Measurements from ENCODE around the gene C10orf105.

Gene C10orf105

GRCh38 chr10:71765906-71766716 lies 46.5 kb upstream of the C10orf105 start:
- Histone ChIP-seq H2AFZ (ENCODE audit: low read length) (no peak overlapping the region), H3K4me1 (ENCODE audit: insufficient read depth, low read length, severe bottlenecking) (peaks cover 14% of the 10 kb centered on the region), H3K79me2 (ENCODE audit: insufficient read depth, low read length) (no peaks in the 10 kb centered on the region), H3K9me2 (ENCODE audit: low read depth, low read length) (no peaks in the 10 kb centered on the region), H3K4me3 (ENCODE audit: low read depth, low read length, poor library complexity, severe bottlenecking) (no peak overlapping the region), H3K27ac (ENCODE audit: low read depth, low read length, poor library complexity, severe bottlenecking) (no peak overlapping the region), H4K20me1 (ENCODE audit: insufficient read depth, low read length) (no peaks in the 10 kb centered on the region), H3K9me3 (ENCODE audit: low read length) (no peaks in the 10 kb centered on the region), H3K9ac (ENCODE audit: low read length) (no peak overlapping the region), H3K36me3 (ENCODE audit: insufficient read depth, low read length) (no peaks in the 10 kb centered on the region), H3K4me2 (ENCODE audit: low read length) (no peak overlapping the region), H3K27me3 (ENCODE audit: insufficient read depth, low read length) (0 out of 2 replicates have a peak, but pooled peaks cover 3% of the 10 kb centered on the region), H3F3A (ENCODE audit: insufficient read depth, low read length) (no peaks in the 10 kb centered on the region)
- TF ChIP-seq CTCF (IDR thresholded peaks at IDR 0.05; ENCODE audit: low read length) (no peak), EZH2 (IDR thresholded peaks at IDR 0.05; ENCODE audit: borderline replicate concordance, low read length) (no peak)

- Histone ChIP-seq H3F3A (ENCODE audit: insufficient read depth, low read length) (no peaks in the 10 kb centered on the region), H3K9me3 (ENCODE audit: low read length) (no peaks in the 10 kb centered on the region), H3K4me2 (ENCODE audit: low read length) (no peak overlapping the region), H3K36me3 (ENCODE audit: insufficient read depth, low read length) (no peaks in the 10 kb centered on the region), H2AFZ (ENCODE audit: low read length) (no peak overlapping the region), H4K20me1 (ENCODE audit: insufficient read depth, low read length) (no peaks in the 10 kb centered on the region), H3K4me1 (ENCODE audit: insufficient read depth, low read length, severe bottlenecking) (peaks cover 14% of the 10 kb centered on the region), H3K9ac (ENCODE audit: low read length) (no peak overlapping the region), H3K9me2 (ENCODE audit: low read depth, low read length) (no peaks in the 10 kb centered on the region), H3K27me3 (ENCODE audit: insufficient read depth, low read length) (0 out of 2 replicates have a peak, but pooled peaks cover 3% of the 10 kb centered on the region), H3K27ac (ENCODE audit: low read depth, low read length, poor library complexity, severe bottlenecking) (no peak overlapping the region), H3K4me3 (ENCODE audit: low read depth, low read length, poor library complexity, severe bottlenecking) (no peak overlapping the region), H3K79me2 (ENCODE audit: insufficient read depth, low read length) (no peaks in the 10 kb centered on the region)
- no peak for TF ChIP-seq EZH2 (IDR thresholded peaks at IDR 0.05; ENCODE audit: borderline replicate concordance, low read length)
- no peak for TF ChIP-seq CTCF (IDR thresholded peaks at IDR 0.05; ENCODE audit: low read length)
These were observed 45.8 kb upstream of the C10orf105 start for GRCh38 chr10:71765176-71765904.

- H3K27ac ChIP-seq (ENCODE audit: low read depth, low read length, poor library complexity, severe bottlenecking), result no peak overlapping the region
- no peaks in the 10 kb centered on the region for H3K9me3 ChIP-seq (ENCODE audit: low read length)
- H4K20me1 ChIP-seq (ENCODE audit: insufficient read depth, low read length), result no peaks in the 10 kb centered on the region
- H3K27me3 ChIP-seq (ENCODE audit: insufficient read depth, low read length), result 0 out of 2 replicates have a peak, but pooled peaks cover 3% of the 10 kb centered on the region
- H2AFZ ChIP-seq (ENCODE audit: low read length), result no peak overlapping the region
- H3K9ac ChIP-seq (ENCODE audit: low read length), result no peak overlapping the region
- no peak overlapping the region for H3K4me2 ChIP-seq (ENCODE audit: low read length)
- no peaks in the 10 kb centered on the region for H3K36me3 ChIP-seq (ENCODE audit: insufficient read depth, low read length)
- no peak overlapping the region for H3K4me3 ChIP-seq (ENCODE audit: low read depth, low read length, poor library complexity, severe bottlenecking)
- no peaks in the 10 kb centered on the region for H3F3A ChIP-seq (ENCODE audit: insufficient read depth, low read length)
- H3K9me2 ChIP-seq (ENCODE audit: low read depth, low read length), result no peaks in the 10 kb centered on the region
- H3K79me2 ChIP-seq (ENCODE audit: insufficient read depth, low read length), result no peaks in the 10 kb centered on the region
- H3K4me1 ChIP-seq (ENCODE audit: insufficient read depth, low read length, severe bottlenecking), result peaks cover 2% of the 10 kb centered on the region
- TF ChIP-seq EZH2 (IDR thresholded peaks at IDR 0.05; ENCODE audit: borderline replicate concordance, low read length), result no peak
These were observed 44.0 kb upstream of the C10orf105 start for GRCh38 chr10:71763352-71764127.

Data from OCI-LY1 (cell line).